NCI-H1092 (cell line): Measurements from ENCODE around the gene USH2A.

ENCODE experiments used
- DNase-seq: peaks from one replicate; lab custom pipeline; 2025; lab: John Stamatoyannopoulos, UW

Gene USH2A

GRCh38 chr1:216140730-216141524, 282.3 kb downstream of the USH2A start:
- no peak for DNase-seq

- no peak for DNase-seq
Measured at GRCh38 chr1:216124192-216124781, 299.0 kb downstream of the USH2A start.

GRCh38 chr1:216123446-216124191, 299.6 kb downstream of the USH2A start:
- DNase-seq, result no peak

- peak; percentile 17 for DNase-seq
Measured at GRCh38 chr1:216119600-216119999, 303.6 kb downstream of the USH2A start.

- DNase-seq, result no peak
Measured at GRCh38 chr1:216114180-216114579, 309.1 kb downstream of the USH2A start.

GRCh38 chr1:216113181-216113580, 310.1 kb downstream of the USH2A start:
- no peak for DNase-seq

- no peak for DNase-seq
Measured at GRCh38 chr1:216111842-216112241, 311.4 kb downstream of the USH2A start.

GRCh38 chr1:216095400-216095799, 327.8 kb downstream of the USH2A start:
- no peak for DNase-seq

- DNase-seq, result no peak
Measured at GRCh38 chr1:216090556-216090955, 332.7 kb downstream of the USH2A start.

GRCh38 chr1:216086678-216087077, 336.6 kb downstream of the USH2A start:
- no peak for DNase-seq

- no peak for DNase-seq
Measured at GRCh38 chr1:216081445-216081844, 341.8 kb downstream of the USH2A start.

- no peak for DNase-seq
Measured at GRCh38 chr1:216076751-216077150, 346.5 kb downstream of the USH2A start.

GRCh38 chr1:216075339-216075738, 347.9 kb downstream of the USH2A start:
- DNase-seq, result no peak

- no peak for DNase-seq
Measured at GRCh38 chr1:216073793-216074595, 349.3 kb downstream of the USH2A start.

GRCh38 chr1:216071262-216071661, 352.0 kb downstream of the USH2A start:
- no peak for DNase-seq

- no peak for DNase-seq
Measured at GRCh38 chr1:216064643-216065042, 358.6 kb downstream of the USH2A start.

GRCh38 chr1:216057947-216058346, 365.3 kb downstream of the USH2A start:
- no peak for DNase-seq

- DNase-seq, result no peak
Measured at GRCh38 chr1:216057063-216057462, 366.2 kb downstream of the USH2A start.

- DNase-seq, result no peak
Measured at GRCh38 chr1:216055004-216055403, 368.2 kb downstream of the USH2A start.

- no peak for DNase-seq
Measured at GRCh38 chr1:216054600-216054999, 368.6 kb downstream of the USH2A start.

- DNase-seq, result no peak
Measured at GRCh38 chr1:216051071-216051470, 372.2 kb downstream of the USH2A start.
